Tibial nerve (tissue), 3 donors: ENCODE measurements around the gene FLACC1.

Experiments
- CTCF ChIP-seq, 5 experiments: fragments of 200-600 bp in 3 of 5; fragments of 450-650 bp in 2 of 5; sonication (generic) in 3 of 5; IDR thresholded peaks; one replicate each; pipeline ENCODE4 v1.5.1; 2016 to 2019; ENCODE audit warnings: antibody characterized with exemption in 5 of 5, mild to moderate bottlenecking in 3 of 5, moderate library complexity in 2 of 5
- POLR2A ChIP-seq, 2 donors: fragments of 450-650 bp; IDR thresholded peaks; one replicate each; pipeline ENCODE4 v1.6.1; 2017; ENCODE audit warnings: antibody characterized with exemption in 2 of 2, mild to moderate bottlenecking in 2 of 2, moderate library complexity in 2 of 2

- no peak for TF ChIP-seq POLR2A (IDR thresholded peaks at IDR 0.05)
- TF ChIP-seq CTCF (IDR thresholded peaks at IDR 0.05) = no peak
Measured at GRCh38 chr2:201249889-201250288, 107.3 kb downstream of the FLACC1 start.
